Glutamatergic neuron (in vitro differentiated cells): Measurements from ENCODE around the gene ADARB1. TPM values are rescaled to one million over a fixed set of nuclear protein-coding genes. Genes with fewer than 3 reads are reported as not detected.

Source experiments
- DNase-seq: peaks from one replicate; pipeline ENCODE4 v3.0.0; 2022
- H3K27ac Mint-ChIP-seq: one replicate; pipeline ENCODE4 v1.8.0; 2020; ENCODE audit warnings: mild to moderate bottlenecking, mixed read lengths, inconsistent platforms; ENCODE audit not compliant: unreplicated experiment
- H3K27me3 Mint-ChIP-seq: one replicate; pipeline ENCODE4 v1.8.0; 2020; ENCODE audit warnings: mild to moderate bottlenecking, moderate library complexity, mixed read lengths, inconsistent platforms; ENCODE audit not compliant: unreplicated experiment
- H3K36me3 Mint-ChIP-seq: one replicate; pipeline ENCODE4 v1.8.0; 2020; ENCODE audit warnings: mild to moderate bottlenecking, mixed read lengths, inconsistent platforms; ENCODE audit not compliant: unreplicated experiment
- H3K4me1 Mint-ChIP-seq: one replicate; pipeline ENCODE4 v1.8.0; 2020; ENCODE audit warnings: mild to moderate bottlenecking, low read depth, mixed read lengths, inconsistent platforms; ENCODE audit not compliant: unreplicated experiment
- H3K4me3 Mint-ChIP-seq: one replicate; pipeline ENCODE4 v1.8.0; 2020; ENCODE audit warnings: mild to moderate bottlenecking, mixed read lengths, inconsistent platforms; ENCODE audit not compliant: unreplicated experiment
- H3K9me3 Mint-ChIP-seq: one replicate; pipeline ENCODE4 v1.8.0; 2020; ENCODE audit warnings: mild to moderate bottlenecking, moderate library complexity, mixed read lengths, inconsistent platforms; ENCODE audit not compliant: unreplicated experiment
- total RNA-seq: library from RNA; stranded (reverse); fragmentation: NEBNext Ultra II Directional; extraction: Animal tissue kit (Norgen Biotek cat#: 25700); gene quantifications from one replicate; pipeline ENCODE4 v1.2.1, GENCODE V29; 2021; ENCODE audit not compliant: unreplicated experiment
- TF ChIP-seq, protein P1 (sequence below): fragments of 200-600 bp; sonication (generic); IDR thresholded peaks from one replicate; pipeline ENCODE4 v1.5.0; 2021; ENCODE audit not compliant: partially characterized antibody, unreplicated experiment

ADARB1 gene
- total RNA-seq, 1 donor from 2014 or later = 49.2 TPM

DNA sequence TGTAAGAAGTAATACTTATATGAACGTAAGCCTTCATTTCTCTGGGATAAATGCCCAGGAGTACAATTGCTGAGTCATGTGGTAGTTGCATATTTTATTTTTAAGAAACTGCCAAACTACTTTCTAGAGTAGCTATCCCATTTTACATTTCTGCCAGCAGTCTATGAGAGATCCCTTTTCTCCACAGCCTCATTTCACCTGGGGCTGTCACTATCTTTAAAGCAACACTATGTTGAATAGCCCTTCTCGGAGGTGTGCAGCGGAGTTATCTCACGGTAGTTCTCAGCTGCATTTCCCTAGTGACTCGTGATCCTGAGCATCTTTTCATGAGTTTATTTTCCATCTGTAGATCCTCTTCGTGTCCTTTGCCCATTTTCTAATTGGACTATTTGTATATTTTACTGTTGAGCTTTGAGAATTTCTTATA lies 93.4 kb downstream of the ADARB1 start:
- TF ChIP-seq, protein P1, sequence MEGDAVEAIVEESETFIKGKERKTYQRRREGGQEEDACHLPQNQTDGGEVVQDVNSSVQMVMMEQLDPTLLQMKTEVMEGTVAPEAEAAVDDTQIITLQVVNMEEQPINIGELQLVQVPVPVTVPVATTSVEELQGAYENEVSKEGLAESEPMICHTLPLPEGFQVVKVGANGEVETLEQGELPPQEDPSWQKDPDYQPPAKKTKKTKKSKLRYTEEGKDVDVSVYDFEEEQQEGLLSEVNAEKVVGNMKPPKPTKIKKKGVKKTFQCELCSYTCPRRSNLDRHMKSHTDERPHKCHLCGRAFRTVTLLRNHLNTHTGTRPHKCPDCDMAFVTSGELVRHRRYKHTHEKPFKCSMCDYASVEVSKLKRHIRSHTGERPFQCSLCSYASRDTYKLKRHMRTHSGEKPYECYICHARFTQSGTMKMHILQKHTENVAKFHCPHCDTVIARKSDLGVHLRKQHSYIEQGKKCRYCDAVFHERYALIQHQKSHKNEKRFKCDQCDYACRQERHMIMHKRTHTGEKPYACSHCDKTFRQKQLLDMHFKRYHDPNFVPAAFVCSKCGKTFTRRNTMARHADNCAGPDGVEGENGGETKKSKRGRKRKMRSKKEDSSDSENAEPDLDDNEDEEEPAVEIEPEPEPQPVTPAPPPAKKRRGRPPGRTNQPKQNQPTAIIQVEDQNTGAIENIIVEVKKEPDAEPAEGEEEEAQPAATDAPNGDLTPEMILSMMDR = no peak
- DNase-seq = no peak
- Mint-ChIP-seq H3K4me1 (peaks cover 26% of the 10 kb centered on the region), H3K36me3 (peaks cover 2% of the 10 kb centered on the region), H3K27ac (no peak overlapping the region), H3K4me3 (no peak overlapping the region), H3K9me3 (peaks cover 11% of the 10 kb centered on the region), H3K27me3 (peaks cover 3% of the 10 kb centered on the region)

DNA sequence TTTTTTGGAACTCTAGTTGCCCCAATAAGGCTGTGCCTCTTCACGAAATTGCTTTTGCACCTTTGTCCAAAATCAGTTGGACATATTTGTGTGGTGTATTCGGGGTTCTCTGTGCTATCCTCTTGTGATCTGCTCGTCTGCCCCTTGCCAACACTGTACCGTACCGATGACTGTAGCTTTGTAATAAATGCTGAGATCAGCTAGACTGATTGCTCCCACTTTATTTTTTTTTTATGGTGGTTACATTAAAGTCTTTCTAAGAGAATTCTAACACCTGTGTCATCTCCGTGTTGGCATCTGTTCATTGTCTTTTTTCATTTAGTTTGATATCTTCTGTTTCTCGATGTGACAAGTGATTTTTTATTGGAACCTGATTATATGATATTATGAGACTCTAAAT lies 94.1 kb downstream of the ADARB1 start:
- H3K27ac Mint-ChIP-seq = no peak overlapping the region
- H3K27me3 Mint-ChIP-seq = peaks cover 3% of the 10 kb centered on the region
- H3K4me1 Mint-ChIP-seq = peaks cover 31% of the 10 kb centered on the region
- no peak for DNase-seq
- H3K4me3 Mint-ChIP-seq = peak overlapping the region; percentile 47
- TF ChIP-seq, protein P1 = no peak
- peaks cover 12% of the 10 kb centered on the region for H3K9me3 Mint-ChIP-seq
- H3K36me3 Mint-ChIP-seq = peaks cover 4% of the 10 kb centered on the region

DNA sequence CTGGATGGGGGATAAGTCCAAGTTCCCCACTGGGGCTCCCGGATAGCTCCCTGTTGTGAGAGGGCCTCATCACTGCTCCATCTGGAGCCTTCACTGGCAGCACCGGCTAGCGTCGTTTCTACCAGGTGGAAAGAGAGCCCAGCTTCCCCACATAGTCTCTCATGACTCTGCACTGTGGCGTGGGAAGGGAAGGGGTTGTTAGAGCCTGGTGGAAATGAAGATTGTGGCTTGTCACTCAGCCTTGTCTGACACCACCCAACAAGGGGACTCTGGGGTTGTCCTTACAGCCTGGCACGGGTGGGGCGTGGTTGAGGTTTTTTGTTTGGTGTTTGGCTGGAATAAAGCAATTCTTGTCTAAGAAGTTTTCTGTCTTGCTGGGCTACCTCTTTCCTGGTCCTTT lies 94.6 kb downstream of the ADARB1 start:
- no peak overlapping the region for H3K27ac Mint-ChIP-seq
- H3K4me1 Mint-ChIP-seq = peaks cover 32% of the 10 kb centered on the region
- peak overlapping the region; percentile 28 for H3K4me3 Mint-ChIP-seq
- peaks cover 4% of the 10 kb centered on the region for H3K36me3 Mint-ChIP-seq
- H3K27me3 Mint-ChIP-seq = peaks cover 3% of the 10 kb centered on the region
- H3K9me3 Mint-ChIP-seq = peaks cover 10% of the 10 kb centered on the region
- no peak for DNase-seq
- TF ChIP-seq, protein P1 = no peak

GRCh38 chr21:45169682-45170081 lies 95.3 kb downstream of the ADARB1 start:
- Mint-ChIP-seq H3K4me3 (peak overlapping the region; percentile 41), H3K27me3 (peaks cover 3% of the 10 kb centered on the region), H3K9me3 (peaks cover 10% of the 10 kb centered on the region), H3K27ac (peak overlapping the region; percentile 41), H3K36me3 (peaks cover 4% of the 10 kb centered on the region), H3K4me1 (peaks cover 32% of the 10 kb centered on the region)
- no peak for DNase-seq
- TF ChIP-seq, protein P1 = no peak

- peaks cover 32% of the 10 kb centered on the region for H3K4me1 Mint-ChIP-seq
- DNase-seq = no peak
- peaks cover 3% of the 10 kb centered on the region for H3K27me3 Mint-ChIP-seq
- peaks cover 4% of the 10 kb centered on the region for H3K36me3 Mint-ChIP-seq
- TF ChIP-seq, protein P1 = no peak
- H3K9me3 Mint-ChIP-seq = peaks cover 10% of the 10 kb centered on the region
- H3K4me3 Mint-ChIP-seq = peak overlapping the region; percentile 51
- peak overlapping the region; percentile 67 for H3K27ac Mint-ChIP-seq
Observed at GRCh38 chr21:45170987-45171386, 96.6 kb downstream of the ADARB1 start.
